ENCODE results near the gene TMEM178B. TPM values are rescaled to one million over a fixed set of nuclear protein-coding genes. Genes with fewer than 3 reads are reported as not detected.

Gene TMEM178B
- polyA plus RNA-seq, 1 donor (not counting 4 experiments of a cell fraction or from before 2014, with no cell fraction given), result not detected

- DNase-seq (ENCODE audit: low read depth, low spot score) (no peak), FAIRE-seq (no peak)
- H3K36me3 ChIP-seq (ENCODE audit: control insufficient read depth in 2 of 2, extremely low read depth in 1 of 2, insufficient read depth in 2 of 2, low read length in 2 of 2), result no peaks in the 10 kb centered on the region
- no peak for TF ChIP-seq CTCF (optimal IDR thresholded peaks at IDR 0.05 in 1 of 3, IDR thresholded peaks at IDR 0.05 in 1 of 3, conservative IDR thresholded peaks at IDR 0.05 in 1 of 3; ENCODE audit: extremely low read depth in 1 of 3, insufficient read depth in 2 of 3, low read length in 3 of 3)
- TF ChIP-seq EZH2 (IDR thresholded peaks at IDR 0.05; ENCODE audit: low read length), result no peak
- H3K4me2 ChIP-seq (ENCODE audit: control insufficient read depth, extremely low read depth, insufficient read depth, low read depth, low read length), result no peak overlapping the region
- no peaks in the 10 kb centered on the region for H3K9me1 ChIP-seq (ENCODE audit: control insufficient read depth, extremely low read depth, insufficient read depth, low read length)
- dilution Hi-C loops (cut with MboI; ENCODE audit: extremely low pct_ligation_motif_present, low sequenced_read_pairs), result no loop called here
- H3K4me3 ChIP-seq (ENCODE audit: control insufficient read depth in 2 of 3, extremely low read depth in 1 of 3, insufficient read depth in 2 of 3, low read depth in 1 of 3, low read length in 3 of 3), result no peak overlapping the region
- no peak overlapping the region for H3K27ac ChIP-seq (ENCODE audit: control insufficient read depth, insufficient read depth, low read length)
- H3K79me2 ChIP-seq (ENCODE audit: control insufficient read depth, insufficient read depth, low read length), result no peaks in the 10 kb centered on the region
- H2AFZ ChIP-seq (ENCODE audit: control insufficient read depth, low read length), result no peak overlapping the region
- H3K9me3 ChIP-seq (ENCODE audit: control insufficient read depth, low read depth, low read length), result no peaks in the 10 kb centered on the region
- no peaks in the 10 kb centered on the region for H3K27me3 ChIP-seq (ENCODE audit: control insufficient read depth, extremely low read depth, insufficient read depth, low read length)
- H3K9ac ChIP-seq (ENCODE audit: control insufficient read depth, extremely low read depth, insufficient read depth, low read length), result no peak overlapping the region
- no peaks in the 10 kb centered on the region for H3K4me1 ChIP-seq (ENCODE audit: control insufficient read depth, extremely low read depth, insufficient read depth, low read length)
- no peaks in the 10 kb centered on the region for H4K20me1 ChIP-seq (ENCODE audit: control insufficient read depth, extremely low read depth, insufficient read depth, low read length)
These were observed 336.0 kb downstream of the TMEM178B start for GRCh38 chr7:141409801-141410329.

GRCh38 chr7:141410353-141411000, 336.6 kb downstream of the TMEM178B start:
- no peak overlapping the region for H3K27ac ChIP-seq (ENCODE audit: control insufficient read depth, insufficient read depth, low read length)
- TF ChIP-seq EZH2 (IDR thresholded peaks at IDR 0.05; ENCODE audit: low read length) (no peak), CTCF (optimal IDR thresholded peaks at IDR 0.05 in 1 of 3, IDR thresholded peaks at IDR 0.05 in 1 of 3, conservative IDR thresholded peaks at IDR 0.05 in 1 of 3; ENCODE audit: extremely low read depth in 1 of 3, insufficient read depth in 2 of 3, low read length in 3 of 3) (no peak)
- no peaks in the 10 kb centered on the region for H3K36me3 ChIP-seq (ENCODE audit: control insufficient read depth in 2 of 2, extremely low read depth in 1 of 2, insufficient read depth in 2 of 2, low read length in 2 of 2)
- H3K9me3 ChIP-seq (ENCODE audit: control insufficient read depth, low read depth, low read length), result no peaks in the 10 kb centered on the region
- H3K4me2 ChIP-seq (ENCODE audit: control insufficient read depth, extremely low read depth, insufficient read depth, low read depth, low read length), result no peak overlapping the region
- no peak overlapping the region for H2AFZ ChIP-seq (ENCODE audit: control insufficient read depth, low read length)
- no peak overlapping the region for H3K9ac ChIP-seq (ENCODE audit: control insufficient read depth, extremely low read depth, insufficient read depth, low read length)
- H3K27me3 ChIP-seq (ENCODE audit: control insufficient read depth, extremely low read depth, insufficient read depth, low read length), result no peaks in the 10 kb centered on the region
- H3K79me2 ChIP-seq (ENCODE audit: control insufficient read depth, insufficient read depth, low read length), result no peaks in the 10 kb centered on the region
- H4K20me1 ChIP-seq (ENCODE audit: control insufficient read depth, extremely low read depth, insufficient read depth, low read length), result no peaks in the 10 kb centered on the region
- H3K4me3 ChIP-seq (ENCODE audit: control insufficient read depth in 2 of 3, extremely low read depth in 1 of 3, insufficient read depth in 2 of 3, low read depth in 1 of 3, low read length in 3 of 3), result no peak overlapping the region
- dilution Hi-C loops (cut with MboI; ENCODE audit: extremely low pct_ligation_motif_present, low sequenced_read_pairs), result no loop called here
- H3K9me1 ChIP-seq (ENCODE audit: control insufficient read depth, extremely low read depth, insufficient read depth, low read length), result no peaks in the 10 kb centered on the region
- H3K4me1 ChIP-seq (ENCODE audit: control insufficient read depth, extremely low read depth, insufficient read depth, low read length), result no peaks in the 10 kb centered on the region
- no peak for FAIRE-seq
- DNase-seq (ENCODE audit: low read depth, low spot score), result no peak
